ENCODE measurements around the gene ALG3.

ALG3 gene

GRCh38 chr3:184235381-184236032, 13.3 kb downstream of the ALG3 start:
- no peak overlapping the region for H3K27ac ChIP-seq (ENCODE audit: insufficient read depth, low read depth, low read length, poor library complexity, severe bottlenecking)
- no peaks in the 10 kb centered on the region for H3K4me1 ChIP-seq (ENCODE audit: control insufficient read depth, insufficient read depth, low read length)
- WGBS, 2 experiments, result 89 to 92% methylated on average over 4 of the region's 4 CpGs
- peaks cover 47% of the 10 kb centered on the region for H3K27me3 ChIP-seq (ENCODE audit: control insufficient read depth, insufficient read depth, low read length, poor library complexity, severe bottlenecking)
- H3K9me3 ChIP-seq (ENCODE audit: control insufficient read depth, low read length), result no peaks in the 10 kb centered on the region
- H3K4me3 ChIP-seq (ENCODE audit: insufficient read depth, low read depth, low read length), result no peak overlapping the region
- no peaks in the 10 kb centered on the region for H3K36me3 ChIP-seq (ENCODE audit: control insufficient read depth, insufficient read depth, low read length)

- Histone ChIP-seq H3K9me3 (ENCODE audit: control insufficient read depth, low read length) (no peaks in the 10 kb centered on the region), H3K4me3 (ENCODE audit: insufficient read depth, low read depth, low read length) (no peak overlapping the region), H3K36me3 (ENCODE audit: control insufficient read depth, insufficient read depth, low read length) (no peaks in the 10 kb centered on the region), H3K27ac (ENCODE audit: insufficient read depth, low read depth, low read length, poor library complexity, severe bottlenecking) (no peak overlapping the region), H3K27me3 (ENCODE audit: control insufficient read depth, insufficient read depth, low read length, poor library complexity, severe bottlenecking) (peaks cover 54% of the 10 kb centered on the region), H3K4me1 (ENCODE audit: control insufficient read depth, insufficient read depth, low read length) (peaks cover 3% of the 10 kb centered on the region)
- 90 to 91% methylated on average over 19 of the region's 19 CpGs for WGBS, 2 experiments
These were observed 13.9 kb downstream of the ALG3 start for GRCh38 chr3:184234671-184235380.

DNA sequence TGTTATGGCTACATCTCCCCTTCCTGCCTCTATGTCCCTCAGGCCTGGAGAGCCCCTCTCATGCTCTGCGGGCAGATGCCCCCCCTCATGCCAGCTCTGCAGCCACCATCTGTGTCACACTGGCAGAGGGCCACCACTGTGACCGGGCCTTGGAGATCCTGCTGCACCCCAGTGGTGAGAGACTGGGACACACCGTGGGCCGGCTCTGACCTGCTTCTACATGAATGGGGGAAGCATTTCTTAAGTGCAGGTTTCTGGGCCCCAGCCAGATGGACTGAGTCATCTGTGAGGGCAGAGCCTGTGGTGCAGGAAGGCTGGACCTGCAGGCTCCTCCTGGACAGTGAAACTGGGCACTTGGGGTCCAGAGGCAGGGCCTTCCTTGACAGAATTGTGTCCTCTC, 14.5 kb downstream of the ALG3 start:
- H3K27me3 ChIP-seq (ENCODE audit: control insufficient read depth, insufficient read depth, low read length, poor library complexity, severe bottlenecking), result peaks cover 60% of the 10 kb centered on the region
- H3K4me3 ChIP-seq (ENCODE audit: insufficient read depth, low read depth, low read length), result no peak overlapping the region
- no peak overlapping the region for H3K27ac ChIP-seq (ENCODE audit: insufficient read depth, low read depth, low read length, poor library complexity, severe bottlenecking)
- no peaks in the 10 kb centered on the region for H3K9me3 ChIP-seq (ENCODE audit: control insufficient read depth, low read length)
- WGBS, 2 experiments, result 58 to 65% methylated on average over 4 of the region's 4 CpGs
- no peaks in the 10 kb centered on the region for H3K36me3 ChIP-seq (ENCODE audit: control insufficient read depth, insufficient read depth, low read length)
- H3K4me1 ChIP-seq (ENCODE audit: control insufficient read depth, insufficient read depth, low read length), result peaks cover 7% of the 10 kb centered on the region

GRCh38 chr3:184233127-184233843, 15.5 kb downstream of the ALG3 start:
- 86 to 91% methylated on average over 23 of the region's 23 CpGs for WGBS, 2 experiments

DNA sequence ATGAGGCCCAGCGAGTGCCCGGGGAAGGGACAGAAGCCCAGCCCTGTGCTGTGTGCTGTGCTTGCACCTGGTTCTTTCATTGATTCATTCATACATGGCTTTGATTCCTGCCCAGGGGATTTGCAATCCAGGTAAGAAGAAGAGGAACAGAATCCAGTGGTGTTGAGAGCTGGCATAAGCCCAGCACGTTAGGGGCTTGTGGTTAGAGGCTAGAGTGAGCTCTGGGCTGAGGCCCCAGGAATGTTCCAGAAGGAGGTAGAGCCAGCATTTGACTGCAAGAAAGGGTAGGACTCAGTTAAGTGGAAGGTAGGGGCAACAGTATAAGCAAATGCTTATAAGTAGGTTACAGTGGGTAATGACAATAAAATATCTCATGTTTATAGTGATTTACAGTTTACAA, 17.1 kb downstream of the ALG3 start:
- WGBS, 2 experiments, result 63 to 71% methylated on average over 3 of the region's 3 CpGs
- no peaks in the 10 kb centered on the region for H3K9me3 ChIP-seq (ENCODE audit: control insufficient read depth, low read length)
- H3K4me3 ChIP-seq (ENCODE audit: insufficient read depth, low read depth, low read length), result no peak overlapping the region
- peaks cover 10% of the 10 kb centered on the region for H3K4me1 ChIP-seq (ENCODE audit: control insufficient read depth, insufficient read depth, low read length)
- peaks cover 80% of the 10 kb centered on the region for H3K27me3 ChIP-seq (ENCODE audit: control insufficient read depth, insufficient read depth, low read length, poor library complexity, severe bottlenecking)
- H3K36me3 ChIP-seq (ENCODE audit: control insufficient read depth, insufficient read depth, low read length), result no peaks in the 10 kb centered on the region
- no peak overlapping the region for H3K27ac ChIP-seq (ENCODE audit: insufficient read depth, low read depth, low read length, poor library complexity, severe bottlenecking)

More at GRCh38 chr3:184233127-184233843, 15.5 kb downstream of the ALG3 start:
- H3K36me3 ChIP-seq (ENCODE audit: control insufficient read depth, insufficient read depth, low read length), result no peaks in the 10 kb centered on the region
- no peaks in the 10 kb centered on the region for H3K9me3 ChIP-seq (ENCODE audit: control insufficient read depth, low read length)
- peaks cover 10% of the 10 kb centered on the region for H3K4me1 ChIP-seq (ENCODE audit: control insufficient read depth, insufficient read depth, low read length)
- H3K27me3 ChIP-seq (ENCODE audit: control insufficient read depth, insufficient read depth, low read length, poor library complexity, severe bottlenecking), result peaks cover 70% of the 10 kb centered on the region
- no peak overlapping the region for H3K4me3 ChIP-seq (ENCODE audit: insufficient read depth, low read depth, low read length)
- no peak overlapping the region for H3K27ac ChIP-seq (ENCODE audit: insufficient read depth, low read depth, low read length, poor library complexity, severe bottlenecking)

- Histone ChIP-seq H3K4me3 (ENCODE audit: insufficient read depth, low read depth, low read length) (peak overlapping the region; percentile 46), H3K27ac (ENCODE audit: insufficient read depth, low read depth, low read length, poor library complexity, severe bottlenecking) (no peak overlapping the region), H3K4me1 (ENCODE audit: control insufficient read depth, insufficient read depth, low read length) (peaks cover 10% of the 10 kb centered on the region), H3K36me3 (ENCODE audit: control insufficient read depth, insufficient read depth, low read length) (no peaks in the 10 kb centered on the region), H3K27me3 (ENCODE audit: control insufficient read depth, insufficient read depth, low read length, poor library complexity, severe bottlenecking) (peaks cover 80% of the 10 kb centered on the region), H3K9me3 (ENCODE audit: control insufficient read depth, low read length) (no peaks in the 10 kb centered on the region)
- WGBS, 2 experiments, result 9% methylated on average over 79 of the region's 79 CpGs
These were observed 17.9 kb downstream of the ALG3 start for GRCh38 chr3:184230603-184231528.

- Histone ChIP-seq H3K27me3 (ENCODE audit: control insufficient read depth, insufficient read depth, low read length, poor library complexity, severe bottlenecking) (peaks cover 78% of the 10 kb centered on the region), H3K9me3 (ENCODE audit: control insufficient read depth, low read length) (no peaks in the 10 kb centered on the region), H3K4me1 (ENCODE audit: control insufficient read depth, insufficient read depth, low read length) (peaks cover 10% of the 10 kb centered on the region), H3K27ac (ENCODE audit: insufficient read depth, low read depth, low read length, poor library complexity, severe bottlenecking) (no peak overlapping the region), H3K36me3 (ENCODE audit: control insufficient read depth, insufficient read depth, low read length) (no peaks in the 10 kb centered on the region), H3K4me3 (ENCODE audit: insufficient read depth, low read depth, low read length) (peak overlapping the region; percentile 46)
- WGBS, 2 experiments, result 2 to 3% methylated on average over 61 of the region's 61 CpGs
These were observed 18.6 kb downstream of the ALG3 start for GRCh38 chr3:184230081-184230602.

- whole genome bisulfite sequencing, 2 experiments, result 2% methylated on average over 66 of the region's 66 CpGs
- H3K36me3 ChIP-seq (ENCODE audit: control insufficient read depth, insufficient read depth, low read length), result no peaks in the 10 kb centered on the region
- no peaks in the 10 kb centered on the region for H3K9me3 ChIP-seq (ENCODE audit: control insufficient read depth, low read length)
- H3K27ac ChIP-seq (ENCODE audit: insufficient read depth, low read depth, low read length, poor library complexity, severe bottlenecking), result no peak within 1 kb of the TSS
- H3K4me1 ChIP-seq (ENCODE audit: control insufficient read depth, insufficient read depth, low read length), result peaks cover 10% of the 10 kb centered on the region
- peaks cover 73% of the 10 kb centered on the region for H3K27me3 ChIP-seq (ENCODE audit: control insufficient read depth, insufficient read depth, low read length, poor library complexity, severe bottlenecking)
- H3K4me3 ChIP-seq (ENCODE audit: insufficient read depth, low read depth, low read length), result peak within 1 kb of the TSS; percentile 46
These were observed 19.2 kb downstream of the ALG3 start, which contains the start of gene VWA5B2 for GRCh38 chr3:184229394-184230080. Gene VWA5B2, plus strand, starts transcription at chr3:184229585. Its CDS starts 944 bp downstream, at chr3:184230529.

Measured in ectodermal cell (in vitro differentiated cells).